ENCODE data around the gene TRIM62. TPM values are rescaled to one million over a fixed set of nuclear protein-coding genes. Genes with fewer than 3 reads are reported as not detected.

TRIM62 gene
- total RNA-seq, 1 experiment from 2014 or later, result 2.5 TPM

GRCh38 chr1:33098371-33098770 lies 83.5 kb downstream of the TRIM62 start:
- H3K27me3 ChIP-seq (replicated peaks; ENCODE audit: control insufficient read depth, insufficient read depth, low read length), result no peaks in the 10 kb centered on the region; the same call in 1 of the 2 replicates
- Mint-ChIP-seq H3K4me1 (ENCODE audit: low read depth, unreplicated experiment) (no peaks in the 10 kb centered on the region), H3K27me3 (ENCODE audit: insufficient read depth, unreplicated experiment) (no peaks in the 10 kb centered on the region), H3K4me3 (ENCODE audit: unreplicated experiment) (no peak overlapping the region), H3K9me3 (ENCODE audit: unreplicated experiment) (no peaks in the 10 kb centered on the region), H3K36me3 (ENCODE audit: insufficient read depth, unreplicated experiment) (no peaks in the 10 kb centered on the region), H3K27ac (ENCODE audit: unreplicated experiment) (no peak overlapping the region)
- CTCF ChIA-PET, result no interaction called here
- no peaks in the 10 kb centered on the region for H3K4me1 ChIP-seq
- H3K4me3 ChIP-seq (ENCODE audit: low read depth, low read length), result no peak overlapping the region
- DNase-seq, result no peak
- POLR2A ChIA-PET, result no interaction called here
- TF ChIP-seq, protein P1, sequence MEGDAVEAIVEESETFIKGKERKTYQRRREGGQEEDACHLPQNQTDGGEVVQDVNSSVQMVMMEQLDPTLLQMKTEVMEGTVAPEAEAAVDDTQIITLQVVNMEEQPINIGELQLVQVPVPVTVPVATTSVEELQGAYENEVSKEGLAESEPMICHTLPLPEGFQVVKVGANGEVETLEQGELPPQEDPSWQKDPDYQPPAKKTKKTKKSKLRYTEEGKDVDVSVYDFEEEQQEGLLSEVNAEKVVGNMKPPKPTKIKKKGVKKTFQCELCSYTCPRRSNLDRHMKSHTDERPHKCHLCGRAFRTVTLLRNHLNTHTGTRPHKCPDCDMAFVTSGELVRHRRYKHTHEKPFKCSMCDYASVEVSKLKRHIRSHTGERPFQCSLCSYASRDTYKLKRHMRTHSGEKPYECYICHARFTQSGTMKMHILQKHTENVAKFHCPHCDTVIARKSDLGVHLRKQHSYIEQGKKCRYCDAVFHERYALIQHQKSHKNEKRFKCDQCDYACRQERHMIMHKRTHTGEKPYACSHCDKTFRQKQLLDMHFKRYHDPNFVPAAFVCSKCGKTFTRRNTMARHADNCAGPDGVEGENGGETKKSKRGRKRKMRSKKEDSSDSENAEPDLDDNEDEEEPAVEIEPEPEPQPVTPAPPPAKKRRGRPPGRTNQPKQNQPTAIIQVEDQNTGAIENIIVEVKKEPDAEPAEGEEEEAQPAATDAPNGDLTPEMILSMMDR (IDR thresholded peaks at IDR 0.05; ENCODE audit: insufficient read depth in 1 of 2, low read depth in 1 of 2, low read length in 1 of 2, severe bottlenecking in 1 of 2, unreplicated experiment in 1 of 2), result no peak
- H3K36me3 ChIP-seq (ENCODE audit: control insufficient read depth, insufficient read depth, low read length), result no peaks in the 10 kb centered on the region
- intact Hi-C loops (cut with micrococcal nuclease; ENCODE audit: unreplicated experiment), result loop anchor here (10.0 kb wide), 1 partner anchor 516 kb away; no protein-coding TSS in a partner anchor
- no TSS peak for BruUV-seq (replicated peaks)
- no peaks in the 10 kb centered on the region for H3K9me3 ChIP-seq

- Histone ChIP-seq H3K36me3 (ENCODE audit: control insufficient read depth, insufficient read depth, low read length) (no peaks in the 10 kb centered on the region), H3K4me1 (no peaks in the 10 kb centered on the region), H3K9me3 (no peaks in the 10 kb centered on the region), H3K4me3 (ENCODE audit: low read depth, low read length) (no peak overlapping the region), H3K27me3 (replicated peaks; ENCODE audit: control insufficient read depth, insufficient read depth, low read length) (no peaks in the 10 kb centered on the region; the same call in 1 of the 2 replicates)
- Mint-ChIP-seq H3K36me3 (ENCODE audit: insufficient read depth, unreplicated experiment) (no peaks in the 10 kb centered on the region), H3K4me3 (ENCODE audit: unreplicated experiment) (no peak overlapping the region), H3K4me1 (ENCODE audit: low read depth, unreplicated experiment) (no peaks in the 10 kb centered on the region), H3K9me3 (ENCODE audit: unreplicated experiment) (no peaks in the 10 kb centered on the region), H3K27ac (ENCODE audit: unreplicated experiment) (no peak overlapping the region), H3K27me3 (ENCODE audit: insufficient read depth, unreplicated experiment) (no peaks in the 10 kb centered on the region)
- CTCF ChIA-PET, result no interaction called here
- no TSS peak for BruUV-seq (replicated peaks)
- TF ChIP-seq, protein P1 (IDR thresholded peaks at IDR 0.05; ENCODE audit: insufficient read depth in 1 of 2, low read depth in 1 of 2, low read length in 1 of 2, severe bottlenecking in 1 of 2, unreplicated experiment in 1 of 2), result no peak
- no peak for DNase-seq
- POLR2A ChIA-PET, result no interaction called here
- intact Hi-C loops (cut with micrococcal nuclease; ENCODE audit: unreplicated experiment), result loop anchor here (10.0 kb wide), 1 partner anchor 517 kb away; no protein-coding TSS in a partner anchor
These were observed 84.1 kb downstream of the TRIM62 start for GRCh38 chr1:33097762-33098161.

DNA sequence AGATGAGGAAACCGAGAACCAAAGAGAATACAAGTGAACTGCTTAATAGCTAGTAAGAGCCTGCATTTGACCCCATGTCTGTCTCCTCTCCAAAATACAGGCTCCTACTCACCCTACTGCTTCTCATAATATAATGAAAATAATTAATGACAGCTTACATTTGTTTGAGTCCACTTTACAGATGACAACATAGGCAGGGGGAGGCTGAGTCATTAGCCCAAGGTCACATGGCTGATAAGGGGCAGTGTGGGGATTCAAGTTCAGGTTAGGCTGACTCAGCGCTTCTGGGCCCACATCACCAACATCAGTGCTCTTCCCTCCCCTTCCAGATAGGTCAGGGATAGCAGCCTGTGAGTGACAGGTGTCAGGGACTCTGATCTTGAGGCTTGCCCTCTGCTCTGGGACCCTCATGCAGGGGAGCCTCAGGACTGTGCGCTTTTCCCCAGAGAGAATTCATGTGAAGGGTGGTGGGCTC lies 84.7 kb downstream of the TRIM62 start:
- no peaks in the 10 kb centered on the region for H3K27me3 Mint-ChIP-seq (ENCODE audit: insufficient read depth, unreplicated experiment)
- no peak for DNase-seq
- H3K4me1 ChIP-seq, result no peaks in the 10 kb centered on the region
- BruUV-seq (replicated peaks), result no TSS peak
- H3K36me3 ChIP-seq (ENCODE audit: control insufficient read depth, insufficient read depth, low read length), result no peaks in the 10 kb centered on the region
- H3K4me1 Mint-ChIP-seq (ENCODE audit: low read depth, unreplicated experiment), result no peaks in the 10 kb centered on the region
- no peak overlapping the region for H3K27ac Mint-ChIP-seq (ENCODE audit: unreplicated experiment)
- H3K9me3 ChIP-seq, result no peaks in the 10 kb centered on the region
- no peak overlapping the region for H3K4me3 ChIP-seq (ENCODE audit: low read depth, low read length)
- H3K9me3 Mint-ChIP-seq (ENCODE audit: unreplicated experiment), result no peaks in the 10 kb centered on the region
- ChIA-PET POLR2A (no interaction called here), CTCF (no interaction called here)
- TF ChIP-seq, protein P1 (IDR thresholded peaks at IDR 0.05; ENCODE audit: insufficient read depth in 1 of 2, low read depth in 1 of 2, low read length in 1 of 2, severe bottlenecking in 1 of 2, unreplicated experiment in 1 of 2), result no peak
- no peaks in the 10 kb centered on the region; the same call in 1 of the 2 replicates for H3K27me3 ChIP-seq (replicated peaks; ENCODE audit: control insufficient read depth, insufficient read depth, low read length)
- intact Hi-C loops (cut with micrococcal nuclease; ENCODE audit: unreplicated experiment), result loop anchor here (10.0 kb wide), 1 partner anchor 518 kb away; no protein-coding TSS in a partner anchor
- no peaks in the 10 kb centered on the region for H3K36me3 Mint-ChIP-seq (ENCODE audit: insufficient read depth, unreplicated experiment)
- no peak overlapping the region for H3K4me3 Mint-ChIP-seq (ENCODE audit: unreplicated experiment)
